Cardiac muscle cell (in vitro differentiated cells and primary cell): Measurements from ENCODE around the gene CDC16. TPM values are rescaled to one million over a fixed set of nuclear protein-coding genes. Genes with fewer than 3 reads are reported as not detected.

Experiments used
- DNase-seq, 2 donors: peaks; one replicate each; pipeline versions ENCODE4 v3.0.0 to v3.0.0-alpha.2; 2010 to 2017; ENCODE audit warnings: low read depth in 1 of 2, low spot score in 1 of 2
- H3K27ac ChIP-seq: fragments of 200-600 bp; sonication (generic); 2 replicates; pipeline ENCODE4 v1.5.1; 2016
- H3K27me3 ChIP-seq: fragments of 200-600 bp; sonication (generic); 2 replicates; pipeline ENCODE4 v1.6.0; 2016; ENCODE audit warnings: control low read depth
- H3K36me3 ChIP-seq: fragments of 200-600 bp; sonication (generic); 2 replicates; pipeline ENCODE4 v1.5.1; 2016; ENCODE audit warnings: control low read depth
- H3K4me1 ChIP-seq: fragments of 200-600 bp; sonication (generic); 2 replicates; pipeline ENCODE4 v1.8.1; 2017; ENCODE audit warnings: low read depth, mild to moderate bottlenecking, mixed run types
- H3K4me3 ChIP-seq: fragments of 200-600 bp; sonication (generic); 2 replicates; pipeline ENCODE4 v1.5.1; 2016; ENCODE audit warnings: mild to moderate bottlenecking
- H3K9me3 ChIP-seq: fragments of 200-600 bp; sonication (generic); 2 replicates; pipeline ENCODE4 v1.5.1; 2017; ENCODE audit warnings: low read depth, mild to moderate bottlenecking, control low read depth
- CTCF ChIP-seq: IDR thresholded peaks from 2 replicates; pipeline ENCODE4 v1.5.1; 2012; ENCODE audit warnings: low read depth, mild to moderate bottlenecking, low read length
- polyA plus RNA-seq: library from polyadenylated mRNA; unstranded; fragments of >200 nt; fragmentation: Nextera tagmentation; extraction: Ambion mirVana; gene quantifications from 2 replicates; pipeline ENCODE4 v1.2.1, GENCODE V29; 2016
- total RNA-seq: library from RNA; depleted of rRNA; stranded (reverse); fragments of >200 nt; gene quantifications from 2 replicates; pipeline ENCODE4 v1.2.3, GENCODE V29; 2016

CDC16 gene
- total and polyA plus RNA-seq, 2 experiments from 2014 or later: 36.8 to 48.7 TPM

DNA sequence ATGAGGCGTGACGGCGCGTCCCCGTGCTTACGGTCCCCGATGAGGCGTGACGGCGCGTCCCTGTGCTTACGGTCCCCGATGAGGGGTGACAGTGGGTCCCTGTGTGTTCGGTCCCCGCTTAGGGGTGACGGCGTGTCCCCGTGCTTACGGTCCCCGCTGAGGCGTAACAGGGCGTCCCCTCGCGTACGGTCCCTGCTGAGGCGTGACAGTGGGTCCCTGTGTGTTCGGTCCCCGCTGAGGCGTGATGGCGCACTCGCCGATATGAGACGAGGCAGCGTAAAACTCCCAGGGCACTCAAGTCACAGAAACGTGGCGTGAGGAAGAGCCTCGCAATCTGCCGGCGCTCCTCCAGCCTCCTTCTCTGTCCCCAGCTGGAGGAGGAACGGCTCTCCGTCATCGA is 34.7 kb upstream of the CDC16 start:
- no peaks in the 10 kb centered on the region for H3K9me3 ChIP-seq
- no peak for TF ChIP-seq CTCF
- no peak overlapping the region for H3K27ac ChIP-seq
- H3K36me3 ChIP-seq: no peaks in the 10 kb centered on the region
- DNase-seq: no peak
- H3K4me1 ChIP-seq: no peaks in the 10 kb centered on the region
- peaks cover 14% of the 10 kb centered on the region for H3K27me3 ChIP-seq
- no peak overlapping the region for H3K4me3 ChIP-seq

- Histone ChIP-seq H3K36me3 (no peaks in the 10 kb centered on the region), H3K4me1 (no peaks in the 10 kb centered on the region), H3K27ac (no peak overlapping the region), H3K9me3 (no peaks in the 10 kb centered on the region), H3K27me3 (peaks cover 14% of the 10 kb centered on the region), H3K4me3 (no peak overlapping the region)
- DNase-seq: peak; percentile 26 to 31
- no peak for TF ChIP-seq CTCF
Measured at GRCh38 chr13:114200399-114200911, 34.2 kb upstream of the CDC16 start.

- H3K27ac ChIP-seq: no peak overlapping the region
- H3K36me3 ChIP-seq: no peaks in the 10 kb centered on the region
- TF ChIP-seq CTCF: no peak
- H3K4me1 ChIP-seq: no peaks in the 10 kb centered on the region
- no peaks in the 10 kb centered on the region for H3K9me3 ChIP-seq
- no peak overlapping the region for H3K4me3 ChIP-seq
- DNase-seq: no peak
- peaks cover 13% of the 10 kb centered on the region for H3K27me3 ChIP-seq
Measured at GRCh38 chr13:114202581-114202980, 32.1 kb upstream of the CDC16 start.

- H3K4me3 ChIP-seq: no peak overlapping the region
- no peak for TF ChIP-seq CTCF
- no peaks in the 10 kb centered on the region for H3K4me1 ChIP-seq
- H3K36me3 ChIP-seq: no peaks in the 10 kb centered on the region
- peaks cover 4% of the 10 kb centered on the region for H3K27me3 ChIP-seq
- no peak for DNase-seq
- H3K9me3 ChIP-seq: no peaks in the 10 kb centered on the region
- H3K27ac ChIP-seq: no peak overlapping the region
Measured at GRCh38 chr13:114203536-114203935, 31.2 kb upstream of the CDC16 start.

GRCh38 chr13:114204894-114205293 is 29.8 kb upstream of the CDC16 start:
- Histone ChIP-seq H3K9me3 (no peaks in the 10 kb centered on the region), H3K27ac (no peak overlapping the region), H3K27me3 (peaks cover 3% of the 10 kb centered on the region), H3K4me3 (no peak overlapping the region), H3K4me1 (no peaks in the 10 kb centered on the region), H3K36me3 (no peaks in the 10 kb centered on the region)
- TF ChIP-seq CTCF: no peak
- no peak for DNase-seq

GRCh38 chr13:114208134-114208533 is 26.6 kb upstream of the CDC16 start:
- H3K9me3 ChIP-seq: no peaks in the 10 kb centered on the region
- no peak overlapping the region for H3K4me3 ChIP-seq
- no peak overlapping the region for H3K27ac ChIP-seq
- DNase-seq: no peak
- H3K4me1 ChIP-seq: no peaks in the 10 kb centered on the region
- no peak for TF ChIP-seq CTCF
- no peaks in the 10 kb centered on the region for H3K27me3 ChIP-seq
- no peaks in the 10 kb centered on the region for H3K36me3 ChIP-seq
